HG03575 (cell line): ENCODE data around the gene BRD3.

Experiments used
- ATAC-seq: cut with Tn5 transposase; IDR thresholded peaks from one replicate; pipeline ENCODE4 v1.9.1; 2021; ENCODE audit not compliant: unreplicated experiment, insufficient number of reproducible peaks, low FRiP score; ENCODE audit errors: extremely low read depth

Gene BRD3

DNA sequence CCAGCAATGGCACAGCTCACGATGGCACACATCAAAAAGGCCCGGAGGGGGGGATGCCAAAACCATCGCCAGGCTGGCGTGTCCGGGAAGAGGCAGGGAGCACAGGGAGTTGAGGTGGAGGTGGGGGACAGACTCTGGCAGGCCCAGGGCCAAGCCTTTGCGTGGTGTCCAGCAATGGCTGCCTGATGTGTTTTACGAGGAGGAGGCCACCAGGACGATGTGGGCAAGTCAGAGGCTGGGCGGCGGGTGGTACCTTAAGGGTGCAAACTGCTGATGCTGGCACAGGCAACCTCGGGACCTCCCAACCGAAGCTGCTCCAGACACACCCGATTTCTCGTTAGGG, 80.4 kb downstream of the BRD3 start:
- ATAC-seq: no peak

DNA sequence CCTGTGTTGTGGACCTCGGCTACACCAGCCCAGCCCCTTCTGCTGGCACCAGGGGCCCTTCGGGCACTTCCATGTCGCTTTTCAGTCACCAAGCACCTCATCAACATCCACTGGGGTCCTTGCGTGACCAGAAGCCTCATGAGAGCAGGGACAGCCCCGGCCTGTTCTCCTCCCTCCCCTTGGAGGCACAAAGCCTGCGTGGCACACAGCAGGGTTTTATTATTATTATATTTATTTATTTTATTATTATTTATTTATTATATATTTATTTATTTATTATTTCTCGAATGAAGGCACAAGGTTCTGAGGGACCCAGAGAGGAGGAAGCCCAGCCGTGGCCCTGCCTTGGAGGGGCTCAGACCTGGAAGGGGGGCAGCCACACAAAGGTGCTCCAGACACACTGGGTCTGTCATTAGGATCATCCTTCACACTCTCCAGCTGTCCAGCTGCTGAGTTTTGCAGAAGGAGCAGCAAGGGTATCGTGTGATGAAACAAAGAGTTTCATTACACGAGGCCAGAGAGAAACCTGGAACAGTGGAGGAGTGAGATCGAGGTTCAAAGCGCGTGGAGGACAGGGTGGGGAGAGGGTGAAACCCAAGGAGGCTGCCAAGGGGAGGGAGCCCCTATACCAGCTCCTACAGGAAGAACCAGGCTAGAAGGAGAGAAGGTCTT, 80.9 kb downstream of the BRD3 start:
- no peak for ATAC-seq

DNA sequence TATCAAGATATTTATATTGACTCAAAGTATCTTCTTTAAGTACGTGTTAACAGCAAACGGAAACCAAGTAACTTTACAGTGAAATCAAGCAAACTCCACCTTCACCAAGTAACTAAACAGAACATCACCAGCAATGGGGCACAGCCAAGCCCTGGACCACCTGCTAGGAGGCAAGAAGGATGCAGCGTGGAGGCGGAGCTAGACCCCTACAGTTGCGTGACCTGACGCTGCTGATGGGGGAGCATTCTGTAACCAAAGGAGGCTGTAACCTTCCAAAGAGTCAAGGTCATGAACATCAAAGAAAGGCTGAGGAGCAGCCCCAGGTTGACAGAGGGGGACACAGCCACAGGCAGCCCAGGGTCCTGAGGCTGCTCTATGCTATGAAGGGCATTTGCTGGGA, 81.8 kb downstream of the BRD3 start:
- ATAC-seq: no peak

DNA sequence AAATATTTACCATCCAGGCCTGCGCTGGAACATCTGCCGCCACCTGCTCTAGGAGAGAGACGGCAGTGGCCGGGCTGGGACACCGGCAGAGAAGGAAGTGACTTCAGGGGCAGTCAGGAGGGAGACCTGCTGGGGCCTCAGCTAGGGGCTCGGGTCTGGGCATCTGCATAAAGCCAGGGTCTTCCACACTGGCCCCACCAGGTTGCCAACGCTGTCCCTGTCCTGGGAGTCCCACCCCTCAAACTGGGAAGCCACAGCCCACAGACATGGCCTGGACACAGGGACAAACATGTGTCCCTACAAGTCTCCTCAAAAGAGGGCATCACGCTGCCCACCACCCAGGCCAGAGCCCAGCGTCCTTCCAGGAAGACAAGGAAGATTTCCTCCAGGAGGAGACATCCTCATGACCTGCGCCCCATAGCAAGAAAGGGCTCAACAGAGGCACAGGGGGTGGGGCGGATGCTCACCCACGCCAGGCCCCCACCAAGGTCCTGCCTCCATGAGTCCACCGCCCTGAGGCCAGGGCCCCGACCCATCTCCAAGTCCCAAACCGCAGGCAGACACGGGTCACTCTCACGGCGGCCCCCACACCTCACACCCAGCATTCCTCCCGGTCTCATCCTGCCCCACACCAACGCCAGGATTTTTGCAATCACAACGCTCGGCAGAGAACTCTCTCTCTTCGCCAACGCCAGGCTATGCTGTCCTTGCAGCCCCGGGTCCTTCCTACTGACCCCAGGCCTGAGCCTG, 84.7 kb downstream of the BRD3 start:
- no peak for ATAC-seq

DNA sequence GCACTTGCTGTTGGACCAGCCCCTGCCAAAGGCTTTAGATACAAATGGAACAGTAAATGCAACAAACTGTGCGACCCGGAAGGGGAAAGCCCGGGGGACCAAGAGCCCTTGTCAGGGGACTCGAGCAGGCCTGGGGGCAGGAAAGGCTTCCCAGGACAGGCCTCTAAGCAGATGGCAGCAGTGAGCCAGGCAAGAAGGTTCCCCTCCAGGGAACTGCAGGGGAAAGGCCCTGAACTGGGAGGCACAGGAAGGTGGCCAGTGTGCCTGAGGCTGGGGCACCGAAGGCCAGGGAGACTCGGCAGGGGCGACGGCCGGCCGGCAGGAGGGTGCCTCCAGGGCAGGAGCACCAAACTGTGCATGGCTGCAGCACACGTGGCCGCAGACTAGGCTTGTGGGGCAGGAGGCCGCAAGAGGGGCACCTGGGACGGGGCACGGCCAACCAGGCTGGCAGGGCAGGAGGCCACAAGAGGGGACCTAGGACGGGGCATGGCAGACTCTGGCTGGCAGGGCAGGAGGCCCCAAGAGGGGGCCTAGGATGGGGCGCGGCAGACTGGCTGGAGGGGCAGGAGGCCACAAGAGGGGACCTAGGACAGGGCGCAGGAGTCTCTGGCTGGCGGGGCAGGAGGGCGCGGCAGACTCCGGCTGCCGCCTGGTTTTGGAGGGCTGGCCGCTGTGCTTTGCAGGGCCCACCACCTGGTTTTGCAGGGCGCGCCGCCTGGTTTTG, 85.7 kb downstream of the BRD3 start:
- no peak for ATAC-seq

DNA sequence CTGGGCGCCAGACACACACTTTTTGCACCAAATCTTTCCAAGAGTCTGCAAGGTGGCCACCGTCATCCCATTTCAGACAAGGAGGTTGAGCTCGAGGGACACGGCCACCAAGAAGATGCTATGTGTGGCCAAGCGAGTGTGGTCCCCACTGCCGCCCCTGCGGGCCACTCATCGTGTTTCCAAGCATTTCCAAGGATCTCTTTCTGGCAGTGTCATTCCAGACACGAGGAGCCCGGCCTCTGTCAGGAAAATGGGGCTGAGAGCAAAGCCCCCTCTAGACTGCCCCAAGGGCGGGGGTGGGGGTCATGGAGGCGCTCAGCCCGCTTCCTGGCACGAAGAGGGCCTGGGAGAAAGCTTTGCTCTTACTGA, 86.3 kb downstream of the BRD3 start:
- ATAC-seq: no peak

DNA sequence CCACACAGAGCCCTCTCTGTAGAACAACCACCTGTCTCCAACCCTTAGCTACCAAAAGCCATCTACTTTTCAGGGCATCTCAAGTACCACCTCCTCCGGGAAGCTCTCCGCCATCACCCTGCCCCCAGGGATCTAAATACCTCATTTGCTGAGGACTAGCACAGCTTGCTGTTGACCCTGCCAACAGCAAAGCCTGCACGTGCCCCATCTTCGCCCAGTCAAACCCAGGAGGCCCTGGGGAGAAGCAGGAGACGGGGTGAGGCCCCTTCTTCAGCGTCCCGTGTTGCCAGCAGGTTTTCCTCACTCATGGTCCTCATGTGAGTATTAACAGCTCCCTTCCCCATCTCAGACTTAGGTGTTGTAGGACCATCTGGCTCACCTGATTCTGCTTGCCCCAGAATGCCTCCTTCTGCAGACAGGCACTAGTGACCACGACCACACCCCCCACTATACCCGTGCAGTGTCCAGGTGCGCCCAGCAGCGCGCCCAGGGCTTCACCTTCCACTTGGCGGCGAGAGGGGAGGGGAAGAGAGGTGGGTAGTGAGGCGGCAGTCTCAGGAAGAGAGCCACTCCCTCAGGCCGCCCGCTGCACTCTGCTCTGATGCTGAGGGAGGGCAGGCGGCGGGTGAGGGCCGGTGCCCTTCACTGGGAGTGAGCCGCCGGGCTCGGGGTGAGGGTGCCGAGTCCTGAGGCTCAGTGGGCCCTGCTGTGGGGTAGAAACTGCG, 86.8 kb downstream of the BRD3 start:
- ATAC-seq: no peak
